GM19397 (cell line): ENCODE results near the gene AMELX.

ENCODE experiments used
- ATAC-seq: cut with Tn5 transposase; IDR thresholded peaks from one replicate; pipeline ENCODE4 v1.9.1; 2021; ENCODE audit warnings: mild to moderate bottlenecking, moderate library complexity; ENCODE audit not compliant: unreplicated experiment

Gene AMELX

GRCh38 chrX:11293113-11293512, at the start of gene AMELX:
AMELX (plus strand) TSS chrX:11293413; CDS start chrX:11294789, 1,376 bp downstream.
- ATAC-seq, result no peak

GRCh38 chrX:11244636-11245035, 48.6 kb upstream of the AMELX start:
- no peak for ATAC-seq

- ATAC-seq, result no peak
These were observed 38.6 kb upstream of the AMELX start for GRCh38 chrX:11254417-11255109.

GRCh38 chrX:11257290-11257689, 35.9 kb upstream of the AMELX start:
- no peak for ATAC-seq

GRCh38 chrX:11257711-11258110, 35.5 kb upstream of the AMELX start:
- no peak for ATAC-seq

GRCh38 chrX:11259437-11259836, 33.8 kb upstream of the AMELX start:
- no peak for ATAC-seq

GRCh38 chrX:11261260-11261659, 32.0 kb upstream of the AMELX start:
- ATAC-seq, result no peak

- no peak for ATAC-seq
These were observed 28.3 kb upstream of the AMELX start for GRCh38 chrX:11264925-11265324.

GRCh38 chrX:11265352-11265751, 27.9 kb upstream of the AMELX start:
- ATAC-seq, result no peak

- no peak for ATAC-seq
These were observed 26.6 kb upstream of the AMELX start for GRCh38 chrX:11266573-11267003.

- no peak for ATAC-seq
These were observed 25.8 kb upstream of the AMELX start for GRCh38 chrX:11267425-11267824.

GRCh38 chrX:11269006-11269405, 24.2 kb upstream of the AMELX start:
- ATAC-seq, result no peak

- ATAC-seq, result no peak
These were observed 23.2 kb upstream of the AMELX start for GRCh38 chrX:11269996-11270395.

- ATAC-seq, result no peak
These were observed 20.9 kb upstream of the AMELX start for GRCh38 chrX:11272290-11272689.

GRCh38 chrX:11272863-11273262, 20.4 kb upstream of the AMELX start:
- no peak for ATAC-seq

GRCh38 chrX:11273544-11273943, 19.7 kb upstream of the AMELX start:
- no peak for ATAC-seq

GRCh38 chrX:11282043-11282442, 11.2 kb upstream of the AMELX start:
- ATAC-seq, result no peak

- ATAC-seq, result no peak
These were observed 7.6 kb upstream of the AMELX start for GRCh38 chrX:11285651-11286050.

GRCh38 chrX:11287505-11287904, 5.7 kb upstream of the AMELX start:
- ATAC-seq, result no peak

- no peak for ATAC-seq
These were observed 2.7 kb upstream of the AMELX start for GRCh38 chrX:11290416-11291102.

GRCh38 chrX:11296051-11296450, 2.8 kb downstream of the AMELX start:
- ATAC-seq, result no peak

- ATAC-seq, result no peak
These were observed 5.4 kb downstream of the AMELX start for GRCh38 chrX:11298600-11298999.

- ATAC-seq, result no peak
These were observed 11.6 kb downstream of the AMELX start for GRCh38 chrX:11304829-11305228.
